ENCODE results near the gene HOXA6. TPM values are rescaled to one million over a fixed set of nuclear protein-coding genes. Genes with fewer than 3 reads are reported as not detected.
A peak's percentile ranks its signal among the peaks of the same experiment; 100 is the strongest.

Gene HOXA6
- total and polyA plus RNA-seq, 2 of the 4 experiments (the other 2 are of a cell fraction) = 1.4 to 1.8 TPM

DNA sequence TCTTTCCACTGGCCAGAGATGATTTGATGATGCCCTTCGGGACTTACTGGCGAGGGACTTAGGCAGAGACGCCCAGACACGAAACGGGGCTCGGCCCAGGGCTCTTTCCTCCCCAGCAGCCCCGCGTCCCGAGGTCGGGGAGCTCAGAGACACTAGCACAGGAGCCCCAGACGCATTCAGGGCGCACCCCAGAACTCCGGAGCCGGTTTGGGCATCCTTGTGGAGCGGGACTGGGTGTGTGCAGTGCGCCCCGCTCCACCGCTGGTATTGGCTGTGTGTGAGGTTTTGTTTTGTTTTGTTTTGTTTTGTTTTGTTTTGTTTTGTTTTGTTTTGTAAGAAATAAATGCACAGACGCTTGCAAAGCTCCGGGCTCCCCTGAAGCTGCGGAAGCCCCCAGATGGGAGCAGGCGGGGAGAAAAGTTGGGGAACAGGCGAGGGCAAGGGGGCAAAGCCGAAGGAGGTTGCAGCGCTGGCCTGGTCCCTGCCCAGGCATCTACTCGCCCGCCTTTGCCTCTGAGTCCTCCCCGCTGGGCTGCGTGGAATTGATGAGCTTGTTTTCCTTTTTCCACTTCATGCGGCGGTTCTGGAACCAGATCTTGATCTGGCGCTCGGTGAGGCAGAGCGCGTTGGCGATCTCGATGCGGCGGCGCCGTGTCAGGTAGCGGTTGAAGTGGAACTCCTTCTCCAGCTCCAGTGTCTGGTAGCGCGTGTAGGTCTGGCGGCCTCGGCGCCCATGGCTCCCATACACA is 2.2 kb downstream of the HOXA6 start:
- BruUV-seq (replicated peaks) = no TSS peak
- H3K27me3 ChIP-seq (ENCODE audit: control insufficient read depth, insufficient read depth, low read length) = no peaks in the 10 kb centered on the region
- TF ChIP-seq SMC3 (IDR thresholded peaks at IDR 0.05; ENCODE audit: low read depth, low read length) (no peak), MAFK (IDR thresholded peaks at IDR 0.05; ENCODE audit: low read depth, low read length) (no peak), RFX5 (IDR thresholded peaks at IDR 0.05; ENCODE audit: low read depth, low read length) (no peak), POLR2A (IDR thresholded peaks at IDR 0.05; ENCODE audit: low read depth, low read length) (peak; percentile 61), RAD21 (IDR thresholded peaks at IDR 0.05; ENCODE audit: low read length) (no peak)
- ATAC-seq (ENCODE audit: low read depth) (no peak), DNase-seq (no peak)
- H2AFZ ChIP-seq (replicated peaks; ENCODE audit: low read length, poor library complexity) = peak overlapping the region; percentile 90
- H2BK20ac ChIP-seq (ENCODE audit: low read depth, low read length) = peak overlapping the region; percentile 30; the same call in 1 of the 2 replicates
- H3K4ac ChIP-seq (ENCODE audit: low read depth, low read length) = peak overlapping the region; percentile 79
- peak overlapping the region; percentile 77 for H3K18ac ChIP-seq (ENCODE audit: low read depth, low read length)
- peak overlapping the region; percentile 83 for H3K4me2 ChIP-seq (ENCODE audit: low read depth, low read length)
- peaks cover 9 to 34% of the 10 kb centered on the region in 2 experiments; a peak in 3 of 4 replicates for H3K79me1 ChIP-seq (ENCODE audit: low read depth in 1 of 2, low read length in 2 of 2)
- peak overlapping the region; percentile 87 for H3K9ac ChIP-seq (ENCODE audit: low read depth, low read length)
- peak overlapping the region; percentile 76 to 84 for H4K8ac ChIP-seq (ENCODE audit: low read depth in 2 of 2, low read length in 2 of 2)
- no peaks in the 10 kb centered on the region for H4K20me1 ChIP-seq (ENCODE audit: insufficient read depth, low read length)
- in situ Hi-C loops (cut with MboI; ENCODE audit: low sequenced_read_pairs) (loop anchor here (10.0 kb wide), 1 partner anchor 951 kb away; no protein-coding TSS in a partner anchor), intact Hi-C loops (cut with micrococcal nuclease) (loop anchor here (5.0 kb wide), 1 partner anchor 1053 kb away; no protein-coding TSS in a partner anchor), dilution Hi-C loops (cut with HindIII; ENCODE audit: low sequenced_read_pairs, unreplicated experiment) (no loop called here)
- H2AK9ac ChIP-seq (replicated peaks; ENCODE audit: low read depth, low read length, poor library complexity) = peak overlapping the region; percentile 69
- WGBS, 2 experiments (ENCODE audit: extremely low coverage in 2 of 2, insufficient read length in 1 of 2) = 20% methylated on average over 14 of the region's 47 CpGs; no CpG with 5 or more reads in 1 of the 2 experiments
- H3K14ac ChIP-seq (replicated peaks; ENCODE audit: low read depth, low read length) = peak overlapping the region; percentile 72
- ChIA-PET CTCF (interaction anchor here (1.9 kb wide), 1 partner anchor 34 kb away, joined by 5 read pairs; no protein-coding TSS in a partner anchor), POLR2A (ENCODE audit: unreplicated experiment) (no interaction called here)
- peak overlapping the region; percentile 40 for H3K4me3 ChIP-seq (ENCODE audit: insufficient read depth, low read depth, low read length)
- H2BK15ac ChIP-seq (ENCODE audit: low read depth, low read length) = peak overlapping the region; percentile 63; the same call in 2 of the 3 replicates
- H3K9me1 ChIP-seq (ENCODE audit: insufficient read depth, low read length) = no peaks in the 10 kb centered on the region
- H4K91ac ChIP-seq (ENCODE audit: insufficient read depth, low read depth, low read length) = peak overlapping the region; percentile 76
- H3K9me3 ChIP-seq (ENCODE audit: control insufficient read depth, insufficient read depth, low read length) = no peaks in the 10 kb centered on the region
- peak overlapping the region; percentile 47; the same call in 1 of the 2 replicates for H3K23ac ChIP-seq (ENCODE audit: low read depth, low read length)
- H3K27ac ChIP-seq (ENCODE audit: insufficient read depth, low read length) = peak overlapping the region; percentile 80
- H3K56ac ChIP-seq (ENCODE audit: extremely low read depth, insufficient read depth, low read length) = peak overlapping the region; percentile 22; the same call in 1 of the 2 replicates
- H2BK120ac ChIP-seq (ENCODE audit: low read depth, low read length) = peak overlapping the region; percentile 73
- 0 out of 2 replicates have a peak overlapping the region, but pooled peaks have one; percentile 17 for H2AK5ac ChIP-seq (ENCODE audit: low read depth, low read length)
- H4K5ac ChIP-seq (ENCODE audit: low read depth, low read length) = peak overlapping the region; percentile 76
- H2BK5ac ChIP-seq (ENCODE audit: low read depth, low read length, poor library complexity, severe bottlenecking) = peak overlapping the region; percentile 66
- H3K36me3 ChIP-seq (ENCODE audit: control insufficient read depth, insufficient read depth, low read length) = peaks cover 9% of the 10 kb centered on the region
- H3K4me1 ChIP-seq (ENCODE audit: control insufficient read depth, insufficient read depth, low read length) = peaks cover 18% of the 10 kb centered on the region
